ENCODE data around the gene KRTAP5-5. TPM values are rescaled to one million over a fixed set of nuclear protein-coding genes. Genes with fewer than 3 reads are reported as not detected.
"Not testable (repeated sequence)": the region's sequence is repeated elsewhere in the genome, so short reads cannot be mapped to it uniquely, and the experiment has no call there.

Gene KRTAP5-5
- total RNA-seq, 1 experiment from 2014 or later, result not detected

GRCh38 chr11:1660111-1660867, 30.7 kb downstream of the KRTAP5-5 start:
- Histone ChIP-seq H4K20me1 (ENCODE audit: control insufficient read depth, insufficient read depth, insufficient read length) (no peaks in the 10 kb centered on the region), H3K4me1 (ENCODE audit: insufficient read depth, low read length) (no peaks in the 10 kb centered on the region), H3K9ac (ENCODE audit: extremely low read depth, insufficient read length, low read length) (no peak overlapping the region), H3K14ac (ENCODE audit: insufficient read depth, low read length) (no peak overlapping the region), H3K23ac (ENCODE audit: insufficient read length, low read depth, low read length) (no peak overlapping the region), H2BK12ac (ENCODE audit: insufficient read length, low read depth, low read length) (no peak overlapping the region), H3K4ac (ENCODE audit: low read depth, low read length) (no peak overlapping the region), H2BK15ac (ENCODE audit: low read depth, low read length) (no peak overlapping the region), H3K23me2 (ENCODE audit: insufficient read length, low read depth, low read length, poor library complexity, severe bottlenecking) (no peaks in the 10 kb centered on the region), H3K9me3 (ENCODE audit: control insufficient read depth, low read depth, low read length) (no peaks in the 10 kb centered on the region), H3K27me3 (ENCODE audit: insufficient read depth, low read length) (no peaks in the 10 kb centered on the region), H4K5ac (ENCODE audit: insufficient read length, low read depth, low read length) (no peak overlapping the region), H3K27ac (ENCODE audit: insufficient read length, low read depth, low read length) (no peak overlapping the region), H2BK5ac (ENCODE audit: insufficient read length, low read length) (no peak overlapping the region), H2BK20ac (ENCODE audit: low read depth, low read length, poor library complexity, severe bottlenecking) (no peak overlapping the region), H3K4me2 (ENCODE audit: insufficient read depth, insufficient read length, low read length) (no peak overlapping the region), H4K91ac (ENCODE audit: insufficient read length, low read depth, low read length) (no peak overlapping the region), H2AFZ (ENCODE audit: low read length) (no peak overlapping the region), H3K79me2 (ENCODE audit: insufficient read depth, low read length) (no peaks in the 10 kb centered on the region), H3K56ac (ENCODE audit: insufficient read length, low read depth, low read length) (no peak overlapping the region), H3K18ac (ENCODE audit: insufficient read length, low read depth, low read length) (no peak overlapping the region), H3K79me1 (ENCODE audit: insufficient read depth, low read depth, low read length, poor library complexity, severe bottlenecking) (no peaks in the 10 kb centered on the region), H2AK5ac (ENCODE audit: insufficient read length, low read length) (no peak overlapping the region), H3T11ph (ENCODE audit: low read length) (no peak overlapping the region), H2BK120ac (ENCODE audit: low read depth, low read length, poor library complexity, severe bottlenecking) (no peak overlapping the region), H4K8ac (replicated peaks; ENCODE audit: insufficient read length, low read depth, low read length) (no peak overlapping the region)
- Mint-ChIP-seq H3K27me3 (ENCODE audit: low read depth) (peaks cover 32% of the 10 kb centered on the region), H3K27ac (no peak overlapping the region), H3K4me3 (no peak overlapping the region), H3K4me1 (peaks cover 4% of the 10 kb centered on the region in 2 experiments; a peak in 2 of 4 replicates), H3K9me3 (no peaks in the 10 kb centered on the region), H3K36me3 (ENCODE audit: insufficient read depth in 1 of 3, low read depth in 3 of 3) (no peaks in the 10 kb centered on the region)
- TF ChIP-seq CTCF (conservative IDR thresholded peaks at IDR 0.05), result no peak
- WGBS (ENCODE audit: extremely low coverage, insufficient read length, low lambda C conversion rate), result no CpG with 5 or more reads among the region's 24 CpGs
- no peak for DNase-seq

- not testable (repeated sequence) for H3K4me3 Mint-ChIP-seq; H3K23ac ChIP-seq (ENCODE audit: insufficient read length, low read depth, low read length); H3K56ac ChIP-seq (ENCODE audit: insufficient read length, low read depth, low read length); H3K79me2 ChIP-seq (ENCODE audit: insufficient read depth, low read length); H3K9me3 Mint-ChIP-seq; H4K5ac ChIP-seq (ENCODE audit: insufficient read length, low read depth, low read length); H2AK5ac ChIP-seq (ENCODE audit: insufficient read length, low read length); H2BK120ac ChIP-seq (ENCODE audit: low read depth, low read length, poor library complexity, severe bottlenecking); DNase-seq; H4K8ac ChIP-seq (replicated peaks; ENCODE audit: insufficient read length, low read depth, low read length); H2BK12ac ChIP-seq (ENCODE audit: insufficient read length, low read depth, low read length); H3K4me1 ChIP-seq (ENCODE audit: insufficient read depth, low read length); H3K36me3 Mint-ChIP-seq (ENCODE audit: insufficient read depth in 1 of 3, low read depth in 3 of 3); H2AFZ ChIP-seq (ENCODE audit: low read length); H3K9me3 ChIP-seq (ENCODE audit: control insufficient read depth, low read depth, low read length); H2BK20ac ChIP-seq (ENCODE audit: low read depth, low read length, poor library complexity, severe bottlenecking); H2BK15ac ChIP-seq (ENCODE audit: low read depth, low read length); H3K14ac ChIP-seq (ENCODE audit: insufficient read depth, low read length); H3K4me1 Mint-ChIP-seq; H4K91ac ChIP-seq (ENCODE audit: insufficient read length, low read depth, low read length); H3K27ac Mint-ChIP-seq; H3K27me3 ChIP-seq (ENCODE audit: insufficient read depth, low read length); H3K9ac ChIP-seq (ENCODE audit: extremely low read depth, insufficient read length, low read length); H3K23me2 ChIP-seq (ENCODE audit: insufficient read length, low read depth, low read length, poor library complexity, severe bottlenecking); H3K4ac ChIP-seq (ENCODE audit: low read depth, low read length); H3K18ac ChIP-seq (ENCODE audit: insufficient read length, low read depth, low read length); H4K20me1 ChIP-seq (ENCODE audit: control insufficient read depth, insufficient read depth, insufficient read length); H3K27ac ChIP-seq (ENCODE audit: insufficient read length, low read depth, low read length); H3K79me1 ChIP-seq (ENCODE audit: insufficient read depth, low read depth, low read length, poor library complexity, severe bottlenecking); H2BK5ac ChIP-seq (ENCODE audit: insufficient read length, low read length); H3T11ph ChIP-seq (ENCODE audit: low read length); H3K4me2 ChIP-seq (ENCODE audit: insufficient read depth, insufficient read length, low read length)
- no CpG with 5 or more reads among the region's 25 CpGs for WGBS (ENCODE audit: extremely low coverage, insufficient read length, low lambda C conversion rate)
- H3K27me3 Mint-ChIP-seq (ENCODE audit: low read depth), result peaks cover 32% of the 10 kb centered on the region
These were observed 32.1 kb downstream of the KRTAP5-5 start for GRCh38 chr11:1661454-1662269.
